GM18502 (cell line): ENCODE measurements around the gene PRDM7.
A peak's percentile ranks its signal among the peaks of the same experiment; 100 is the strongest.

ENCODE experiments used
- ATAC-seq: cut with Tn5 transposase; IDR thresholded peaks from one replicate; pipeline ENCODE4 v1.9.1; 2021; ENCODE audit warnings: mild to moderate bottlenecking; ENCODE audit not compliant: unreplicated experiment, poor library complexity

PRDM7 gene

GRCh38 chr16:90041896-90042473 is 35.1 kb downstream of the PRDM7 start:
- no peak for ATAC-seq

- no peak for ATAC-seq
These were observed 36.7 kb downstream of the PRDM7 start for GRCh38 chr16:90040152-90041023.

- no peak for ATAC-seq
These were observed 39.9 kb downstream of the PRDM7 start for GRCh38 chr16:90037276-90037675.

GRCh38 chr16:90035902-90036301 is 41.2 kb downstream of the PRDM7 start:
- no peak for ATAC-seq

GRCh38 chr16:90034504-90034903 is 42.6 kb downstream of the PRDM7 start:
- ATAC-seq = no peak

- no peak for ATAC-seq
These were observed 43.7 kb downstream of the PRDM7 start for GRCh38 chr16:90033387-90033786.

- no peak for ATAC-seq
These were observed 44.3 kb downstream of the PRDM7 start for GRCh38 chr16:90032674-90033331.

- ATAC-seq = no peak
These were observed 45.0 kb downstream of the PRDM7 start for GRCh38 chr16:90031931-90032673.

- ATAC-seq = no peak
These were observed 45.8 kb downstream of the PRDM7 start for GRCh38 chr16:90031186-90031930.

- no peak for ATAC-seq
These were observed 48.1 kb downstream of the PRDM7 start for GRCh38 chr16:90028985-90029384.

- no peak for ATAC-seq
These were observed 49.5 kb downstream of the PRDM7 start for GRCh38 chr16:90027611-90028010.

GRCh38 chr16:90026135-90026534 is 51.0 kb downstream of the PRDM7 start:
- ATAC-seq = no peak

- ATAC-seq = no peak
These were observed 54.1 kb downstream of the PRDM7 start for GRCh38 chr16:90023078-90023447.

GRCh38 chr16:90022209-90023077 is 54.7 kb downstream of the PRDM7 start:
- peak; percentile 79 for ATAC-seq

GRCh38 chr16:90020838-90021382 is 56.2 kb downstream of the PRDM7 start:
- ATAC-seq = no peak

GRCh38 chr16:90020260-90020837 is 56.8 kb downstream of the PRDM7 start:
- ATAC-seq = no peak

GRCh38 chr16:90019543-90020259 is 57.4 kb downstream of the PRDM7 start:
- ATAC-seq = no peak
